HUDEP-2 (cell line): ENCODE results near the gene PLEKHA5.

Experiments used
- DNase-seq, 76 experiments: peaks; one replicate each; lab custom pipeline; 2025; ENCODE audit not compliant: unreplicated experiment in 76 of 76; lab: John Stamatoyannopoulos, UW

PLEKHA5 gene

GRCh38 chr12:19251481-19252132 is 122.1 kb downstream of the PLEKHA5 start:
- no peak for DNase-seq

GRCh38 chr12:19260135-19260534 is 130.6 kb downstream of the PLEKHA5 start:
- DNase-seq: no peak

GRCh38 chr12:19261773-19262172 is 132.2 kb downstream of the PLEKHA5 start:
- DNase-seq: no peak

GRCh38 chr12:19263672-19264071 is 134.1 kb downstream of the PLEKHA5 start:
- DNase-seq: no peak

GRCh38 chr12:19273482-19274330 is 144.2 kb downstream of the PLEKHA5 start:
- DNase-seq: peak in 38 of 76 experiments; percentile 1 to 60 (median 21)

- DNase-seq: no peak
These were observed 147.2 kb downstream of the PLEKHA5 start for GRCh38 chr12:19276767-19277166.

- DNase-seq: no peak
These were observed 148.2 kb downstream of the PLEKHA5 start for GRCh38 chr12:19277711-19278110.

GRCh38 chr12:19278407-19278806 is 148.9 kb downstream of the PLEKHA5 start:
- no peak for DNase-seq

- DNase-seq: no peak
These were observed 152.7 kb downstream of the PLEKHA5 start for GRCh38 chr12:19282133-19282699.

GRCh38 chr12:19284658-19285057 is 155.1 kb downstream of the PLEKHA5 start:
- DNase-seq: no peak

- DNase-seq: no peak
These were observed 156.4 kb downstream of the PLEKHA5 start for GRCh38 chr12:19285793-19286448.

GRCh38 chr12:19287302-19287701 is 157.8 kb downstream of the PLEKHA5 start:
- no peak for DNase-seq

- no peak for DNase-seq
These were observed 158.6 kb downstream of the PLEKHA5 start for GRCh38 chr12:19288161-19288560.

GRCh38 chr12:19288603-19289244 is 159.2 kb downstream of the PLEKHA5 start:
- DNase-seq: peak in 8 of 76 experiments; percentile 0 to 24 (median 11)

- DNase-seq: peak in 1 of 76 experiments; percentile 0
These were observed 169.5 kb downstream of the PLEKHA5 start for GRCh38 chr12:19298836-19299605.

GRCh38 chr12:19299765-19300164 is 170.2 kb downstream of the PLEKHA5 start:
- no peak for DNase-seq

- DNase-seq: no peak
These were observed 171.7 kb downstream of the PLEKHA5 start for GRCh38 chr12:19301223-19301622.

- DNase-seq: no peak
These were observed 172.2 kb downstream of the PLEKHA5 start for GRCh38 chr12:19301688-19302087.

GRCh38 chr12:19302100-19302640 is 172.6 kb downstream of the PLEKHA5 start:
- DNase-seq: no peak

- no peak for DNase-seq
These were observed 174.0 kb downstream of the PLEKHA5 start for GRCh38 chr12:19303496-19303895.
